Body of pancreas (tissue), 4 donors: Measurements from ENCODE around the gene ABHD5. TPM values are rescaled to one million over a fixed set of nuclear protein-coding genes. Genes with fewer than 3 reads are reported as not detected.

ENCODE experiments used
- ATAC-seq: fragments of 150-250 bp; one replicate; pipeline ENCODE4 v1.9.1; 2016
- DNase-seq, 4 donors: peaks; one replicate each; pipeline ENCODE4 v3.0.0-alpha.2; 2019
- H3K27ac ChIP-seq, 4 donors: fragments of 200-600 bp; sonication (generic); 1 replicate in 3 of 4; 2 replicates in 1 of 4; pipeline versions ENCODE4 v1.5.1 to v1.6.1; 2016 to 2019; ENCODE audit warnings: mild to moderate bottlenecking in 1 of 4, mixed read lengths in 1 of 4, moderate library complexity in 1 of 4
- H3K27me3 ChIP-seq, 2 donors: fragments of 200-600 bp; sonication (generic); one replicate each; pipeline ENCODE4 v1.6.0; 2016; ENCODE audit warnings: mild to moderate bottlenecking in 1 of 2
- H3K36me3 ChIP-seq, 2 donors: fragments of 200-600 bp; sonication (generic); replicated peaks in 1 of 2; 2 replicates each; pipeline ENCODE4 v1.5.1; 2016; ENCODE audit warnings: low read depth in 2 of 2; ENCODE audit not compliant: insufficient read depth in 1 of 2
- H3K4me1 ChIP-seq: fragments of 200-600 bp; sonication (generic); one replicate; pipeline ENCODE4 v1.6.0; 2016
- H3K4me3 ChIP-seq, 2 donors: fragments of 200-600 bp; sonication (generic); 1 replicate in 1 of 2; 2 replicates in 1 of 2; pipeline ENCODE4 v1.5.1; 2016 to 2019
- H3K9me3 ChIP-seq, 3 donors: fragments of 200-600 bp; sonication (generic); 1 replicate in 2 of 3; 2 replicates in 1 of 3; pipeline ENCODE4 v1.5.1; 2016
- POLR2A ChIP-seq, 3 donors: fragments of 450-650 bp; IDR thresholded peaks; one replicate each; pipeline ENCODE4 v1.6.1; 2016; ENCODE audit warnings: antibody characterized with exemption in 3 of 3, mild to moderate bottlenecking in 2 of 3
- WGBS, 2 donors: methylation state at CpG; one replicate each; pipeline ENCODE4 v1.1.5; 2017; 5-methylcytosine and 5-hydroxymethylcytosine counted together
- intact Hi-C: fragments of 100-400 bp; cut with DNase I; formaldehyde crosslinking; loops from one replicate; pipeline ENCODE4 v1.15.1; 2023
- total RNA-seq, 2 donors: library from RNA; depleted of rRNA; stranded (reverse); fragments of >200 nt; gene quantifications; one replicate each; pipeline ENCODE4 v1.1.0, GENCODE V29; 2016
- TF ChIP-seq, protein P1 (sequence below), 7 experiments: fragments of 450-650 bp in 4 of 7; fragments of 200-600 bp in 3 of 7; sonication (generic) in 3 of 7; IDR thresholded peaks; one replicate each; pipeline ENCODE4 v1.5.1; 2016 to 2019; ENCODE audit warnings: antibody characterized with exemption in 7 of 7

Gene ABHD5
- total RNA-seq, 2 donors from 2014 or later, result 14.8 to 21.8 TPM

DNA sequence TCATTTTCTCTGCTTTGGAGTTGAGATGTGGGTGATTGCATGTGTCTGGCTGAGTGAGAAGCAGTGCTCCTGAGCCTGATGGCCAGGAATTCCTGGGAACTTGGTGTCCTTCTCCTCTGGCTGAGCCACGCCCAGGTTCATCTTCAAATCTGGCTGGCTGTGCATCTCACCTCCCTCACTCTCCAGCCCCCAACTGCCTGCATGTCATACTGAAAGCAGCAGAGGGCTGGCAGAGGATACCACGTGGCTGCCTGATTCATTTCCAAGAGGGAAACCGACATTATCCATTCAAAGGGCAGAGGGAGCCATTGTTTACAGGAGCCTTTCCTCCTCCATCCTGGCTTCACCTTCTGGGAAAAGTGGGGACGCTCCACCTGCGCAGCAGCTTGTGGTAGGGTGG lies 57.4 kb downstream of the ABHD5 start:
- TF ChIP-seq POLR2A (IDR thresholded peaks at IDR 0.05), result no peak
- TF ChIP-seq, protein P1, sequence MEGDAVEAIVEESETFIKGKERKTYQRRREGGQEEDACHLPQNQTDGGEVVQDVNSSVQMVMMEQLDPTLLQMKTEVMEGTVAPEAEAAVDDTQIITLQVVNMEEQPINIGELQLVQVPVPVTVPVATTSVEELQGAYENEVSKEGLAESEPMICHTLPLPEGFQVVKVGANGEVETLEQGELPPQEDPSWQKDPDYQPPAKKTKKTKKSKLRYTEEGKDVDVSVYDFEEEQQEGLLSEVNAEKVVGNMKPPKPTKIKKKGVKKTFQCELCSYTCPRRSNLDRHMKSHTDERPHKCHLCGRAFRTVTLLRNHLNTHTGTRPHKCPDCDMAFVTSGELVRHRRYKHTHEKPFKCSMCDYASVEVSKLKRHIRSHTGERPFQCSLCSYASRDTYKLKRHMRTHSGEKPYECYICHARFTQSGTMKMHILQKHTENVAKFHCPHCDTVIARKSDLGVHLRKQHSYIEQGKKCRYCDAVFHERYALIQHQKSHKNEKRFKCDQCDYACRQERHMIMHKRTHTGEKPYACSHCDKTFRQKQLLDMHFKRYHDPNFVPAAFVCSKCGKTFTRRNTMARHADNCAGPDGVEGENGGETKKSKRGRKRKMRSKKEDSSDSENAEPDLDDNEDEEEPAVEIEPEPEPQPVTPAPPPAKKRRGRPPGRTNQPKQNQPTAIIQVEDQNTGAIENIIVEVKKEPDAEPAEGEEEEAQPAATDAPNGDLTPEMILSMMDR (IDR thresholded peaks at IDR 0.05), result no peak
- intact Hi-C loops, result no loop called here
- Histone ChIP-seq H3K4me1 (no peaks in the 10 kb centered on the region), H3K9me3 (no peaks in the 10 kb centered on the region), H3K4me3 (no peak overlapping the region), H3K27me3 (no peaks in the 10 kb centered on the region), H3K27ac (no peak overlapping the region), H3K36me3 (no peaks in the 10 kb centered on the region)
- 50 to 54% methylated on average over 4 to 5 of the region's 5 CpGs for WGBS, 2 donors
- DNase-seq (no peak), ATAC-seq (no peak)

- Histone ChIP-seq H3K9me3 (no peaks in the 10 kb centered on the region), H3K27me3 (no peaks in the 10 kb centered on the region), H3K27ac (no peak overlapping the region), H3K4me3 (no peak overlapping the region), H3K4me1 (no peaks in the 10 kb centered on the region), H3K36me3 (no peaks in the 10 kb centered on the region)
- DNase-seq (no peak), ATAC-seq (no peak)
- intact Hi-C loops, result no loop called here
- WGBS, 2 donors, result 75 to 79% methylated on average over 5 of the region's 5 CpGs
- no peak for TF ChIP-seq POLR2A (IDR thresholded peaks at IDR 0.05)
- TF ChIP-seq, protein P1 (IDR thresholded peaks at IDR 0.05), result no peak
Observed at GRCh38 chr3:43748645-43749044, 57.9 kb downstream of the ABHD5 start.

- Histone ChIP-seq H3K27me3 (no peaks in the 10 kb centered on the region), H3K4me1 (no peaks in the 10 kb centered on the region), H3K4me3 (no peak overlapping the region), H3K36me3 (no peaks in the 10 kb centered on the region), H3K9me3 (no peaks in the 10 kb centered on the region), H3K27ac (no peak overlapping the region)
- DNase-seq (no peak), ATAC-seq (no peak)
- WGBS, 2 donors, result 85 to 89% methylated on average over 3 of the region's 3 CpGs
- intact Hi-C loops, result no loop called here
- no peak for TF ChIP-seq POLR2A (IDR thresholded peaks at IDR 0.05)
- TF ChIP-seq, protein P1 (IDR thresholded peaks at IDR 0.05), result no peak
Observed at GRCh38 chr3:43752905-43753304, 62.2 kb downstream of the ABHD5 start.

GRCh38 chr3:43753741-43754715 lies 63.3 kb downstream of the ABHD5 start:
- ATAC-seq (no peak), DNase-seq (no peak)
- Histone ChIP-seq H3K9me3 (no peaks in the 10 kb centered on the region), H3K27ac (no peak overlapping the region), H3K27me3 (no peaks in the 10 kb centered on the region), H3K4me1 (no peaks in the 10 kb centered on the region), H3K36me3 (no peaks in the 10 kb centered on the region), H3K4me3 (no peak overlapping the region)
- TF ChIP-seq POLR2A (IDR thresholded peaks at IDR 0.05), result no peak
- TF ChIP-seq, protein P1 (IDR thresholded peaks at IDR 0.05), result no peak
- WGBS, 2 donors, result 59 to 64% methylated on average over 5 of the region's 5 CpGs
- intact Hi-C loops, result no loop called here
